Glomerular endothelial cell (primary cell): ENCODE data around the gene DNAH17. TPM values are rescaled to one million over a fixed set of nuclear protein-coding genes. Genes with fewer than 3 reads are reported as not detected.

Source experiments
- DNase-seq: peaks from one replicate; pipeline ENCODE4 v3.0.0-alpha.2; 2011; ENCODE audit warnings: low read depth, low spot score; ENCODE audit errors: extremely low read depth
- total RNA-seq: library from RNA; depleted of rRNA; stranded (reverse); fragments of >200 nt; gene quantifications from 2 replicates; pipeline ENCODE4 v1.2.3, GENCODE V29; 2015

DNAH17 gene
- total RNA-seq, 1 donor from 2014 or later = not detected

DNA sequence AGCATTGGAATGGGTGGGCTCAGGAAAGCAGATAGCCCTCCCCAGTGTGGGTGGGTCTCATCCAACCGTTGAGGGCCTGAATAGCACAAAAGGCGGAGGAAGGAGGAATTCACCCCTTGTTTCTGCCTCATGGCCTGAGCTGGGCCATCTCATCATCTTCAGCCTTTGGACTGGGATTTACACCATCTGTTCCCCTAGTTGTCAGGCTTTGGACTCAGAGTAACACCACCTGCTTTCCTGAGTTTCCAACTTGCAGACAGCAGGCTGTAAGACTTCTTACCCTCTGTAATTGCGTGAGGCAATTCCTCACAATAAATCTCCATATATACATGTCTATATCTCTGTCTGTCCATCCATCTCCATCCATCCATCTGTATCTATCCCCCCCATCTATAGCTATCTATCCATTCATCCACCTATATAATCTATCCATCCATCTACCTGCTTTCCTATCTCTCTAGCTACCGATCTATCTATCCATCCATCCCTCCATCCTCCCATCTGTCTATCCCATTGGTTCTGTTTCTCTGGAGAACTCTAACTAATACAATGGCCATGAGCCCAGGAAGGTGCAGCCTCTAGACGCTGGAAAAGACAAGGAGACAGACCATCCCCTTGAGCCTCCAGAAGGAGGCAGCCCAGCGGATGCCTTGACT is 21.3 kb downstream of the DNAH17 start:
- DNase-seq = no peak

DNA sequence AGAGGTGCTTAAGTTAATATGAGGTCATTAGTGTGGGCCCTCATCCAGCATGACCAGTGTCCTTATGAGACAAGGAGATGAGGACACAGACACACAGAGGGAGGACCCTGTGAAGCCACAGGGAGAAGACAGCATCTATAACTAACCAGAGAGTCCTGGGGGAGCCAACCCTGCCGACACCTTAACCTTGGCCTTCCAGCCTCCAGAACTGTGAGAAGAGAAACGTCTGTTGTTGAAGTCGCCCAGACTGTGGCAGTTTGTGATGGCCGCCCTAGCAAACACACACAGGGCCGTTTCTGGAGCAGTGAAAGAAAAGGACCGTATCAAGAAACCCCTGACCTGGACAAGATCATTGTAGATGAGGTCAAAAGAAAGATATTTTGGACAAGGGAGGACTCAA is 26.7 kb downstream of the DNAH17 start:
- no peak for DNase-seq

DNA sequence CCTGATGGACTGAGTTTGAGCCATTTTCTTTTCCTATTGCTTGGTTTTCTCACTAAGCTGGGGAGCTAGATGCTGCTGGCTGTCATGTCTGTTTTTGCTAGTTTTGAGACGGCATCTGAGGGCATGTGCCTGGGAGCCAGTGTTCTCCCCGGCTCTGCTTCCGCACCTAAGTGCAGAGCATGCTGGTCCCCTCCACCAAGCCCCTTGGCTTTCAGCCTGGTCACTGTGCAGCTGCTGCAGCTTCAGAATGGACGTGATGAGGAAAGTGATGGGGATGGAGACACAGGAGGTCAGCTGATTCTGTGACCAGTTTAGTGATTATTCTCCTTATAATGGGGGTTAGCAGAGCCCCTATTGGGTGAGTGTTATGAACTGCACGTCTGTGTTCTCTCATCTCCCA is 28.5 kb downstream of the DNAH17 start:
- DNase-seq = no peak

DNA sequence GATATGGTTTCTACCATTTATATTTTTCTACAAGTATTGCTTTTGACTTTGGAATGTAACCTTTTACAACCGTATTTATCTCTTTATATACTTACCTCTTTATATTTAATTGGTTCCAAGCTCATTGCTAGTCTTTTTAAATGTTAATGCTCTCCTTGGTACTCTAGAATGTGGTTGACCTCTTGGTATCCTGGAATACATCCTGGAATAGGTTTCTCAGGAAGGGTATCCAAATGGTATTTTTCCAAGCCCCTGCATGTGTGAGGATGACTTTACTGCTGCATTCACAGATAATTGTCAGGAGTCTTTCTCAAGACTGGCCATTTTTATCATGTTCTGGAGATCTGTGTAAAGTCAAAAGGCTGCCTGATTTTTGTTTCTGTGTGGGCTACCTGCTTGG is 30.2 kb downstream of the DNAH17 start:
- DNase-seq = no peak

DNA sequence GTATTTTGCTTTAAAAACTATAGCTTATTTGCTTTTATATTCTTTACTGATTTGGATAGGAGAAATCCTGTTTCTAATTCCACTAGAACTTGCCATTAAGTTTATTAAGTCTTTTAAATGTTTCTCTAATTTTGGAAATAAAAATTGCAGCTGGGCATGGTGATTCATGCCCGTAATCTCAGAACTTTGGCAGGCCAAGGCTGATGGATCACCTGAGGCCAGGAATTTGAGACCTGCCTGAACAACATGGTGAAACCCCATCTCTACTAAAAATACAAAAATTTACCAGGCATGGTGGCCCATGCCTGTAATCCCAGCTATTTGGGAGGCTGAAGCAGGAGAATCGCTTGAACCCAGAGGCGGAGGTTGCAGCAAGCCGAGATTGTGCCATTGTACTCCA is 30.7 kb downstream of the DNAH17 start:
- no peak for DNase-seq

DNA sequence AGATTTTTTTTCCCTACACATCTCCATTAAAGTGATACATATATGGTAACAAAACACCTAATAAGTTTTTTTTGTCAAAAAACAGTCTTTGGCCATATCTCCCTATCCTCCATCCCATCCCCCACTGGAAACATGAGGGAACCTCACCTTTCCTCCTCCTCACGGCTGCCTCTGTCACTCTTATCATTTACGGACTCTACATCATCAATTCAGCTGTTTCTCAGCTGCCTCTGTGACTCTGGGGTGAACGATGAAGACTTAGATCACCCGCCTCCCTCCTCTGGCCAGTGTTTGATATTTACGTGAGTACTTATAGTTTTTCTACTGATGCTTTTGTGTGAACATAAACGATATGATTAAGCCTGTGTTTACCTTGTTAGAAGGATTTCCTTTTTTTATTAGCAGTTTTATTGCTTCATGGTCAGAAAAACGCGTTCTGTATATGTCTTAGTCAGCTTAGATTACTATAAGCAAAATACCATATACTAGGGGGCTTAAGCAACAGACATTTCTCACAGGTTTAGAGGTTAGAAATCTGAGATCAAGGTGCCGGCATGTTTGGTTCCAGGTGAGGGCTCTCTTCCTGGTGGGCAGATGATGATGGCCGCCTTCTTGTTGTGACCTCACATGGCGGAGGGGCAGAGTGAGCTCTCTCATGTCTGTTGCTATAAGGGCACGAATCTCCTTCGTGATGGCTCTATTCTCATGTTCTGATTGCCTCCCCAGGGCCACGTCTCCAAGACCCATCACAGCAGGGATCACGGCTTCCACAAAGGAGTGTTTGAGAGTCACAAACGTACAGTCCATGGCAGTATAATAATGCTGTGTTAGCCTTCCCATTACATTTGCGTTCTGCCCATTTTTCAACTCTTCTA is 32.1 kb downstream of the DNAH17 start:
- no peak for DNase-seq

DNA sequence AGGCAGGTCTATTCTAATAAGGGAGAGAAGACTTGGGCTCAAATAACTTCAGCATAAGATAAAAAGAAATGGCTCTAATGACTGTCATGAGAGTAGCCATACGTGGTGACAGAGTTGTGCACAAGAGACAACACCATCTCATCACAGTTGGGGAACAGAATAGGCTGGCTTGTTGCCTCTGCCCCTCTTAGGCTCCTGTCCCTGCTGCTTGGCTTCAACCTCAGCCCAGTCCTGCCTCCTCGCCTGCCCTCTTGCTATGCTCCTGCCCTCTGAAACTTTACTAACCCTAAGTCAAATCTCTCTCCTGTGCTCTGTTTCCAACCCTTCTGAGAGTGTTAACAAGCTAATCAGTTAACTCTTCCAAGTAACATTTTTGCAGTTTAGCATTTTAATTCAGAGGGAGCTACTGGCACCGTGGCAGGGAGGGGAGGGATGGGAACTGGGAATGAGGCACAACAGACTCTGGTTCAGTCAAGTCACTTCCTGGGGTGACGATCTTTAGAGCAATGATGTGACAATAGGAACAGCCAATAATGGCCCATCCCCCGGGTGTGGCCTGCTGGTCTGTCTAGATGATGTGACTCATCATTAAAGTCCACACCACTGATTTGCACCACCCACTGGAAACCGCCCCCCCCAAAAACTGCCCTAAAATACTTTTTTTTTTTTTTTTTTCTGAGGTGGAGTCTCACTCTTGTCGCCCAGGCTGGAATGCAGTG is 35.5 kb downstream of the DNAH17 start:
- no peak for DNase-seq

DNA sequence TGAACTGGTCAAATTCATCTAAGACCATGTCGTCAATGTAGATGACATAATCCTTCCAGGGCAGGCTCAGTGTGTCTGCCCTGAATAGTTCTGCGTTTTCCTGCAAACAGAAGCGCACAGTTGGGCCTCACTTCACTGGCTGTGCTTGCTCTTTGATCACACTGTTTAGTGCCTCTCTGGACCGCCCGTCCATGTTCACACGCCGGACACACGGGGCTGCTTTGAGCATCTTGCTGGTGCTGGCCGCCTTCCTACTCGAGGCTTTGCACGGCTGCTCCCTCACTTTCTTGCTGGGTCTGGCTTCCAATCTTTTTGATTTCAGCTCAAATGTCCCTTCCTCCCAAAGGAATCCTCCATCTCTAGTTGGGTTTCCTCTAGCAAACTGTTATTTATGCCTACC is 37.4 kb downstream of the DNAH17 start:
- no peak for DNase-seq

DNA sequence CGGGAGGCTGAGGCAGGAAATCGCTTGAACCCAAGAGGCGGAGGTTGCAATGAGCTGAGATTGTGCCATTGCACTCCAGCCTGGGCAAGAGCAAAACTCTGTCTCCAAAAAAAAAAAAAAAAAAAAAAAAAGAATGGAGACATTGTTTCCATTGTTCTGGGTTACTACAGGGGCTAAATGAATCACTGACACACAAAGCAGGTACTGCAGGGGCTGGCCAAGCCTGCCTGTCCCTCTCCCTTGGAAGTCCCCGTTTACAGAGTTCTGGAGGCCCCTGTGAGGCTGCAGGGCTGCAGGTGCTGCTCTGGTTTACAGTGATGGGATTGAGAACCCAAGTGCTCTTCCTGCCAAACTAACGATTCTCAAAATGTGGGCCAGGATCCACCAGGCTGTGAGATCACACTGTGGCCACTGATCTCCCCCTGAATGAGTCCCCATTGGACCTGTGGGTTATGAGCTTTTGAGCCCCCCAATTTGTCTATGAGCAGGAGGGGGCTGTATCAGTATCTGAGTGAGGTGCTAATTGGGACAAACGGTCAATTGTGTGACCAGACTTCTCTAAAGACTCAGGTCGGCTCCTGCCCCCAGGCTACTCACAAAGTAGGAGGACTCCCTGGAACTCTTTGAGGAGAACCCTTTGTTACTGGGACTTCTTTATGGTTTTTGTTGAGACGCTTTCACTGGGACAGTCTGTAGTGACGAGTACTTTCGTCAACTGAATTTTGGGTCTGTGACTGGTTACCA is 39.0 kb downstream of the DNAH17 start:
- DNase-seq = no peak

DNA sequence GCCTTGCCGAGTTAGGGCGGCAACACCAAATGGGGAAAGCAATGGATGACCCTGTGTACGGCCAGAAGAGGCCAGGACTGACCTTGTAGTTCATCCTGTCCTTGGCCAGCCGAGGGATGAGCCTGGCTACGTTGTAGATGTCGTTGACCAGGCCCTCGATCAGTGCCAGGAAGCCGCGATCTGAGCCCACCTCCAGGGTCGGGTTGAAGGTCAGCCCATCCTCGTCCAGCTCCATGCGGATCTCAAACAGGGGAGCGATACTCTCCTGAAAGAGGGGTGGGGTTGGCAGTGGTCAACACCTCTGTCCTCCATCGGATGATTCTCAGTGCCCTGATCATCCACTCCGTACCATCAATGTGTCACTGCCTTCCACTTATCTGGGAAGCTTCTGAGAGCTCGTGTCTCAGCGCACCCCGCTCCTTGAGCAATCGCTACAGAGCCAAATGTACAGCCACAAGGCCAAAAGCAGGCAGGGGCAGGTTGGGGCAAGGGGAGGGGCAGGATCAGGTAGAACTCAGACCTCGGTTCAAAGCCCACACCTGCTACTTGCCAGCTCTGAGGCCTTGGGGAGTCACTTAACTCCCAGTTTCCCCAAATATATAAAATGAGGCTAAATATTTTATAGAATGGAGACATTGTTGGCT is 39.9 kb downstream of the DNAH17 start:
- DNase-seq = no peak

DNA sequence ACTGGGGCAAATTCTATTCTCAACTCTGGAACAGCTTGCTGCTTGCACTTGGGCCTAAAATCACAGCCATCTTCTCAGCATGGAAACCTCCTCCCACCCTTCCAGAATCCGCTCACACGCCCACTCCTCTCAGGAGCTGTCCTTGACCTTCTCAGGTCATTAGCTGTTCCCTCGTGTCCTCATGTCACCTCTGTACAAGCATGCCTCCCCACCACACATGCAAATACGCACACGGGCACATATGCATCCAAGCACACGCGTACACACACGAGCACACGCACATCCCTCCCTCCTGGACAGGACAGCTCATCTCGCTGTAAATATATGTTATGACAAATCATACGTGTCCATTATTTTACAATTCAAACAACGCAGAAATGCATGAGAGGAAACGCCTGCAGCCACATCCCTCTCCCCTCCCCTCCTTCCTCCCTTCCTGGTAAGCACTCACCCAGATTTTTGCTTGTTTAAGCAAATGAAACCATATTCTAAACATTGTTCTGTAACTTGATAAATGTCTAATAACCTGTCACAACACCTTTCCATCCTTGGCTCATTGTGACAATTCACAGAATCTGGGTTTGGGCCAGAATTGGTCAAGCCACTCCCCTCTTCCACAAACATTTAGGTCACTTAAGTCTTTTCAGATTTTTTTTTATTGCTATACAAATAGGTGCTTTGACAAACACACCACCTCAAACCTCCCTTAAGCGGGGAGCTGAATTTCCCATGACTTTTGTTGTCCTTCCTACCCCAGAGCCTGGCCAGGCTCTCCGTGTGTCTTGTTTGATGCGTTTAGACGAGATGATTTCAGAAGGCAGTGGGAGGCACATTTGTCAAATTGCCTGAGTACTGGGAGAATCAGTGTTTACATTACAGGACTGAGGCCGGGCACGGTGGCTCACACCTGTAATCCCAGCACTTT is 41.7 kb downstream of the DNAH17 start:
- DNase-seq = no peak

DNA sequence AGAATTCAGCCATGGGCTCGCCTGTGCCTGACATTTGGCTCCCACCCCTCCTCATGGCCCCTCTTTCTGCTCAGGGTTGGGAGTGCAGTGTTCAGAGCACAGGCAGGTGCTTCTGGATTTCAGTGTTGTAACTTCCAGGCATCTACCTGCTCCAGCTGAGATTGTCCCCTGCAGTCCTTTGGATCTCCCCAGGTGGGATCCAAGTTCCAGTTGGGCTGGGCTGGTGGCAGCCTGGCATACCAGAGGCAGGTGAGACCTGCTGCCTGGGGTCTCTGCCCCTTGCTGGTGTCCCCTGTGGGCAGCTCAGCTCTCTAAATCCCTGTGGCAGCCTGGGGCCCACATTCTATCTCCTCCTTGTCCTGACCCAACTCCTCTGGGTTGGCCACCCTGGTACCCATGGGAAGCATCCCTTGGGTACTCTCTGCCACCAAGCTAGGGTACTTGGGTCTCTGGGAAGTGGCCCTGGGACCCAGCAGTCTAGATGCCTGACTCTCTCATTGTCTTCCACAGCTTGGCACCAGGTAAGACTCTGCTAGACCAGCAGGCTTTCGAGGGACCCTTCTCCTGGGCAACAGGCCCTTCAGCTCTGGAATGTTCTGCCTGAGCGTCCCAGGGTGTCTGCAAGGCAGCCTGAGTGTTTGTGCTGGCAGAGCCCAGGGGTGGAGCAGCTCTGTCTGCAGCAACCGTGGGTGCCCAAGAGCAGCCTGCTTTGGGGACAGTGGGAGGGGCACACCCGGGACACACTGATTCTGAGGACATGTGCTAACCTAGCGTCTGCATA is 42.5 kb downstream of the DNAH17 start:
- no peak for DNase-seq

DNA sequence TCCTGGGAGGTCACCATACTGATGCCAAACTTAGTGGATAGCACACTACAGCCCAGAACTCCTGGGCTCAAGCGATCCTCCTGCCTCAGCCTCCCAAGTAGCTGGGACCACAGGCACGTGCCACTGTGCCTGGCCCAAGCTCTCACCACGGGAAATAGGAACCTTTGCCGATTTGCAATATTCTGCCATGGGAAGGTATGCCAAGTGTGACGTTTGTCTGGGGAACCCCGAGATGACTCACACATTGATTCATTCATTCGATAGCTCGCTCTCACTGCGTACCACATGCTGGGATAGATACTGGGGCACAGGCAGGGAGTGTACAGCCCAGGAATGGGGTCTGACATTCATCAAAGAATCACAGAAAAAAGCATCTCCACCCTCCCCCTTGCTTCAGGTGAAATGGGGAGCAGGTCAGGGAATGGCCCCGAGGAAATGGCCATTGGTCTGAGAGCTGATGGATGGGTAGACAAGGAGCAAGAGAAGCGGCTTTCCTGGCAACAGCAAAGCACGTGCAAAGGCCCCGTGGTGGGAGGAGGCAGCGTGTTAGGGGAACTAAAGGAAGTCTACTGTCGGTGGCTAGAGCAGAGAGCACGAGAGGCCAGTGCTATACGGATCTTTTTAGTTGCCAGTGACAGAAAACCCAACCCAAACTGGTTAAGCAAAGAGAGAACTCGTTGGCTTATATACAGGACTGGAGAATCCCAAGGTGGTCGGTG is 44.1 kb downstream of the DNAH17 start:
- no peak for DNase-seq

DNA sequence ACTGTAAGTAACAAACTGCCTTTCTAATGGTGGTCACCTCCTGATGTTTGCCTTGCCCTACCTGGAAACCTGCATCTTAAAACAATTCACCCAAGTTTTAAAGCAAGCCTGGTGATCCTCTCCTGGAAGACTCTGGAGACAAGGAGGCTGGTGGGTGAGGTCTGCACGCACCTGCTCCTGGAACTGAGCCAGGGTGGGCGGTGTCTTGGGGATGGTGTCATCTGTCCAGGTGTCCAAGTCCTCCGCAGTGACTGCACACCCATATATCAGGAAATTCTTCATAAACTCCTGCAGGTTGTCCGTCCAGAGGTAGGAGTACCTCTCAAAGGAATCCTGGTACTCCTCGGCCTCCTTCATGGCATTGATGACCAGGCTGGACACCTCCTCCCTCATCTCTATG is 44.9 kb downstream of the DNAH17 start:
- no peak for DNase-seq

DNA sequence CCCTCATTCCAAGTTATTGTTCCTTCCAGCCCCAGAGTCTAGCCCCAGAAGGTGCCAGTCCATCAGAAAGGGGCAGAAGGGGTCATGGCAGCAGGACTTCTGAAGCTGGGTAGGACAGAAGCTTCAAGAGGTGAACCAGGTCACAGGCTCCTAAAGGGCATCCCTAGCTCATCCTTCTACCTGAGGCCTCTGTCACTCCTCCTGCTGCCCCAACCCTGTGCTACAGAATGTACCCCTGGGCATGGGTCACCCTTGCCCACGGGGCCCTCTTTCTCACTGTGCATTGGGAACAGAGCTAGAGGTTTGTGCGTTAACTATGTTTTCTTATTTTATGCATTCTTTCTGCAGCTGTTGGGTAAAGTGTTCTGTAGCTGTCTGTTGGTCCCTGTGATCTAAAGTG is 46.5 kb downstream of the DNAH17 start:
- no peak for DNase-seq

DNA sequence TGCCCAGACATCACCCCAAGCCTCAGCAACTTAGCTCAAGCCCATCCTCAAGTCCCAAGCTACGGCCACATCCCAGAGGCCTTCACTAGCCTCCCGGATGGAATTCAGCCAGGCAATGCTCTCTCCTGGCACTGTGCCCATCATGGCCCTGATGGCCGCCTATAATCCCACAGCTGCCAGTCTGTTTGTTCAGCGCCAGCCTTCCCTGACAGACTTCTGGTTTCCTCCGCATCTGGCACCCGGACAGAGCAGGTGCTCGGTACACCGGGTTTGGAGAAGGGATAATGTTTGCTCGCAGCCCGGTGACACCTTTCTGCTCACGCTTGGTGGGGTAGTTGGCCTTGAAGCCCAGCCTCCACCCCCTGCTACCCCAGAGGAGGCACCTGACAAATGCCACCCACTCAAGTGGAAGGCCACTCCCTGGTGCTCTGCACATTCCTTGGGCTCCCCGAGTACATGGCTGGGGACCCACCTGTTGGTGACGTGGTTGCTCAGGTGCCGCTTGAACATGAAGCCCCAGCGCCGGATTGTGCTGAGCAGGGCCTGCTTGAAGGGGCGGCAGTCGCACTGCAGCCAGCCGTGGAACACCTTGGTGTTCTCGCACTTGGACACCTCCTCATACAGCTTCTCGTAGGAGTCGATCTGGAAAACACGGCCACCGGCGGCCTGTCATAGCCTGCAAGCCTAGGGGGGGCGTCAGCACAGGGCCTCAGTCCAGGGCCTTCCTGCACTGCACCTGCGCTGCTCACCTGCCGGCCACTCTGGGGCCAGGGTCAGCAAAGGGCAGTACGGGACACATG is 47.1 kb downstream of the DNAH17 start:
- DNase-seq = no peak

DNA sequence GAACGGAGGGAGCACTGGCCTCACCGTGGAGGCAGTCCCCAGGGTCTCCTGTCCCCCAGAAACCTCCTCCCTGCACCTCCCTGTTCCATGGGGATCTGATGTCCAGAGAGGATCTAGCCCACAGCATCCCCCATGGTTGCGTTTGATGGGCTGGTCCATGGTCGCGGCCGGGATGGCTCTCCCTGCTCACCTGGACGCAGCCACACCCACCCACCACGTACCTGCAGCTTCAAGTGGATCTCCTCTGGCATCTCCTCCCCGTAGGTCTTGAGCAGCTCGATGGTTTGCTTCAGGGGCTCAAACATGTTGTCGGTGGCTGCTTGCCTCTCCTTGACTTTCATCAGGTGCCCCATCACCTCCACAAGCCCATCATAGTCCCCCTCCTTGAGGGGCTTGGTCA is 47.9 kb downstream of the DNAH17 start:
- DNase-seq = no peak
